WTC11 (cell line): Measurements from ENCODE around the gene LGR6. TPM values are rescaled to one million over a fixed set of nuclear protein-coding genes. Genes with fewer than 3 reads are reported as not detected.

Source experiments
- ATAC-seq: fragments of 200-7000 bp; cut with Tn5 transposase; 2 replicates; pipeline ENCODE4 v1.10.0; 2021; ENCODE audit warnings: mild to moderate bottlenecking, moderate library complexity
- CTCF ChIA-PET: fragments of 300-600 bp; sonication (Branson Sonifier 250); formaldehyde crosslinking; loops from one replicate; lab custom pipeline; 2021; ENCODE audit warnings: antibody characterized with exemption; lab: Charles Lee
- POLR2A ChIA-PET: fragments of 350-600 bp; sonication (Branson Sonifier 250); formaldehyde crosslinking; loops from one replicate; lab custom pipeline; 2021; ENCODE audit warnings: antibody characterized with exemption; lab: Charles Lee
- DNase-seq: peaks from one replicate; pipeline ENCODE4 v3.0.0; 2021; ENCODE audit warnings: low spot score
- H3K27ac Mint-ChIP-seq: 2 replicates; pipeline ENCODE4 v1.8.0; 2021; ENCODE audit warnings: mixed read lengths
- H3K27me3 Mint-ChIP-seq: 2 replicates; pipeline ENCODE4 v1.8.0; 2021; ENCODE audit warnings: low read depth, mild to moderate bottlenecking, moderate library complexity, mixed read lengths
- H3K36me3 Mint-ChIP-seq: 2 replicates; pipeline ENCODE4 v1.8.0; 2021; ENCODE audit warnings: mixed read lengths
- H3K4me1 Mint-ChIP-seq: 2 replicates; pipeline ENCODE4 v1.8.0; 2022; ENCODE audit warnings: mixed read lengths
- H3K4me3 Mint-ChIP-seq: 2 replicates; pipeline ENCODE4 v1.8.0; 2021; ENCODE audit warnings: mild to moderate bottlenecking, moderate library complexity, mixed read lengths
- H3K9me3 Mint-ChIP-seq: 2 replicates; pipeline ENCODE4 v1.8.0; 2021; ENCODE audit warnings: mixed read lengths
- ATF3 ChIP-seq: sonication (generic); formaldehyde crosslinking; conservative IDR thresholded peaks from 2 replicates; pipeline ENCODE4 v1.8.1; 2022; ENCODE audit warnings: mild to moderate bottlenecking, missing genetic modification reagents
- CREM ChIP-seq: sonication (generic); formaldehyde crosslinking; IDR thresholded peaks from 2 replicates; pipeline ENCODE4 v1.8.1; 2022; ENCODE audit warnings: mild to moderate bottlenecking, missing genetic modification reagents, moderate library complexity
- E2F1 ChIP-seq: sonication (generic); formaldehyde crosslinking; IDR thresholded peaks from 2 replicates; pipeline ENCODE4 v1.8.0; 2022; ENCODE audit warnings: mild to moderate bottlenecking, missing genetic modification reagents
- ELF4 ChIP-seq: sonication (generic); formaldehyde crosslinking; IDR thresholded peaks from 2 replicates; pipeline ENCODE4 v1.8.1; 2022; ENCODE audit warnings: low read depth, mild to moderate bottlenecking, moderate library complexity, missing genetic modification reagents
- EMX1 ChIP-seq: fragments of 250-450 bp; sonication (Bioruptor Pico); IDR thresholded peaks from 2 replicates; pipeline ENCODE4 v1.8.0; 2021; ENCODE audit warnings: mild to moderate bottlenecking
- ESRRA ChIP-seq: sonication (generic); formaldehyde crosslinking; IDR thresholded peaks from 2 replicates; pipeline ENCODE4 v1.8.1; 2022; ENCODE audit warnings: mild to moderate bottlenecking, missing genetic modification reagents, borderline replicate concordance
- FOXP4 ChIP-seq: sonication (generic); formaldehyde crosslinking; IDR thresholded peaks from 2 replicates; pipeline ENCODE4 v1.8.0; 2022; ENCODE audit warnings: mild to moderate bottlenecking, missing genetic modification reagents
- HMGXB4 ChIP-seq: sonication (generic); formaldehyde crosslinking; IDR thresholded peaks from 2 replicates; pipeline ENCODE4 v1.8.1; 2023; ENCODE audit warnings: mild to moderate bottlenecking, moderate library complexity, missing genetic modification reagents
- JAZF1 ChIP-seq: fragments of 250-450 bp; sonication (Bioruptor Pico); IDR thresholded peaks from 2 replicates; pipeline ENCODE4 v1.9.0; 2021; ENCODE audit warnings: moderate library complexity, mild to moderate bottlenecking, inconsistent platforms
- NFE2L1 ChIP-seq: sonication (generic); formaldehyde crosslinking; IDR thresholded peaks from 2 replicates; pipeline ENCODE4 v1.8.1; 2023; ENCODE audit warnings: missing genetic modification reagents
- NR3C1 ChIP-seq: sonication (generic); formaldehyde crosslinking; conservative IDR thresholded peaks from 2 replicates; pipeline ENCODE4 v1.8.1; 2023; ENCODE audit warnings: low read depth, mild to moderate bottlenecking, missing genetic modification reagents
- PREB ChIP-seq: sonication (generic); formaldehyde crosslinking; IDR thresholded peaks from 2 replicates; pipeline ENCODE4 v1.8.1; 2022; ENCODE audit warnings: mild to moderate bottlenecking, missing genetic modification reagents, moderate library complexity, borderline replicate concordance
- PRRX2 ChIP-seq: fragments of 250-450 bp; sonication (Bioruptor Pico); IDR thresholded peaks from 2 replicates; pipeline ENCODE4 v1.8.0; 2021; ENCODE audit warnings: mild to moderate bottlenecking
- SMAD3 ChIP-seq: sonication (generic); formaldehyde crosslinking; IDR thresholded peaks from 2 replicates; pipeline ENCODE4 v1.8.0; 2022; ENCODE audit warnings: missing genetic modification reagents, mild to moderate bottlenecking, borderline replicate concordance
- SMAD4 ChIP-seq: sonication (generic); formaldehyde crosslinking; IDR thresholded peaks from 2 replicates; pipeline ENCODE4 v1.8.0; 2022; ENCODE audit warnings: mild to moderate bottlenecking, missing genetic modification reagents
- TCF7 ChIP-seq: sonication (generic); formaldehyde crosslinking; IDR thresholded peaks from 2 replicates; pipeline ENCODE4 v1.8.0; 2022; ENCODE audit warnings: mild to moderate bottlenecking, low read depth, missing genetic modification reagents, moderate library complexity
- TEAD4 ChIP-seq: sonication (generic); formaldehyde crosslinking; IDR thresholded peaks from 2 replicates; pipeline ENCODE4 v1.8.0; 2022; ENCODE audit warnings: mild to moderate bottlenecking, missing genetic modification reagents
- ZNF425 ChIP-seq: fragments of 250-450 bp; sonication (Bioruptor Pico); conservative IDR thresholded peaks from 2 replicates; pipeline ENCODE4 v1.9.0; 2021; ENCODE audit warnings: mild to moderate bottlenecking
- ZNF532 ChIP-seq: fragments of 250-450 bp; sonication (Bioruptor Pico); IDR thresholded peaks from 2 replicates; pipeline ENCODE4 v1.9.0; 2021; ENCODE audit warnings: mild to moderate bottlenecking, borderline replicate concordance
- total RNA-seq: library from RNA; stranded (reverse); gene quantifications from 3 replicates; pipeline ENCODE4 v1.2.3, GENCODE V29; 2021

Gene LGR6
- total RNA-seq, 1 experiment from 2014 or later, result 1.1 TPM

GRCh38 chr1:202240956-202241355, 47.4 kb downstream of the LGR6 start:
- peaks cover 2% of the 10 kb centered on the region; the same call in 1 of the 2 replicates for H3K27me3 Mint-ChIP-seq

More at GRCh38 chr1:202240956-202241355, 47.4 kb downstream of the LGR6 start:
- H3K4me1 Mint-ChIP-seq, result peaks cover 21% of the 10 kb centered on the region
- ATAC-seq, result no peak
- H3K36me3 Mint-ChIP-seq, result no peaks in the 10 kb centered on the region
- H3K27ac Mint-ChIP-seq, result no peak overlapping the region
- H3K4me3 Mint-ChIP-seq, result no peak overlapping the region
- DNase-seq, result no peak
- no peaks in the 10 kb centered on the region for H3K9me3 Mint-ChIP-seq
- TF ChIP-seq TCF7 (CRISPR knock-in tag) (no peak), JAZF1 (CRISPR knock-in tag) (no peak), ATF3 (CRISPR knock-in tag) (no peak), SMAD4 (CRISPR knock-in tag) (no peak), PRRX2 (CRISPR knock-in tag) (no peak), HMGXB4 (no peak), EMX1 (CRISPR knock-in tag) (no peak), E2F1 (no peak), TEAD4 (CRISPR knock-in tag) (no peak), NFE2L1 (no peak), NR3C1 (CRISPR knock-in tag) (no peak), PREB (CRISPR knock-in tag) (no peak), ZNF425 (no peak), ESRRA (CRISPR knock-in tag) (no peak), ZNF532 (CRISPR knock-in tag) (no peak), SMAD3 (CRISPR knock-in tag) (no peak), CREM (CRISPR knock-in tag) (no peak), FOXP4 (CRISPR knock-in tag) (no peak), ELF4 (no peak)
- TF ChIP-seq, all 79 proteins: peak for 0
- ChIA-PET POLR2A (no interaction called here), CTCF (interaction anchor here (1.0 to 1.3 kb wide), 3 partner anchors 48 to 75 kb away, joined by 3 read pairs; partner anchors contain the start of gene LGR6)
